Suprapubic skin (tissue), 4 donors: ENCODE measurements around the gene UGGT2. TPM values are rescaled to one million over a fixed set of nuclear protein-coding genes. Genes with fewer than 3 reads are reported as not detected.

Experiments
- DNase-seq, 2 donors: peaks; one replicate each; pipeline ENCODE4 v3.0.0-alpha.2; 2019; ENCODE audit warnings: low spot score in 2 of 2
- H3K27ac ChIP-seq: fragments of 200-600 bp; sonication (generic); one replicate; pipeline ENCODE4 v1.5.1; 2019
- H3K27me3 ChIP-seq: fragments of 200-600 bp; sonication (generic); one replicate; pipeline ENCODE4 v1.5.1; 2019
- H3K36me3 ChIP-seq: fragments of 200-600 bp; sonication (generic); one replicate; pipeline ENCODE4 v1.5.1; 2019
- H3K4me1 ChIP-seq: fragments of 200-600 bp; sonication (generic); one replicate; pipeline ENCODE4 v1.5.1; 2019
- H3K4me3 ChIP-seq: fragments of 200-600 bp; sonication (generic); one replicate; pipeline ENCODE4 v1.5.1; 2019; ENCODE audit warnings: mild to moderate bottlenecking
- H3K9me3 ChIP-seq: fragments of 200-600 bp; sonication (generic); one replicate; pipeline ENCODE4 v1.5.1; 2019
- CTCF ChIP-seq, 2 donors: fragments of 200-600 bp in 1 of 2; fragments of 450-650 bp in 1 of 2; sonication (generic) in 1 of 2; IDR thresholded peaks; one replicate each; pipeline ENCODE4 v1.5.1; 2016 to 2019; ENCODE audit warnings: antibody characterized with exemption in 2 of 2, mild to moderate bottlenecking in 1 of 2, moderate library complexity in 1 of 2
- EP300 ChIP-seq: sonication (generic); formaldehyde crosslinking; IDR thresholded peaks from one replicate; pipeline ENCODE4 v1.6.1; 2017; ENCODE audit warnings: antibody characterized with exemption
- POLR2A ChIP-seq, 2 donors: fragments of 450-650 bp; IDR thresholded peaks; one replicate each; pipeline ENCODE4 v1.6.1; 2017; ENCODE audit warnings: antibody characterized with exemption in 2 of 2, mild to moderate bottlenecking in 2 of 2, moderate library complexity in 2 of 2
- POLR2AphosphoS5 ChIP-seq, 3 donors: sonication (generic); formaldehyde crosslinking; IDR thresholded peaks; one replicate each; pipeline ENCODE4 v1.6.1; 2017; ENCODE audit warnings: antibody characterized with exemption in 3 of 3
- WGBS: methylation state at CpG from one replicate; pipeline ENCODE4 v1.1.5; 2018; 5-methylcytosine and 5-hydroxymethylcytosine counted together
- total RNA-seq, 4 donors: library from RNA; depleted of rRNA; stranded (reverse); fragments of >200 nt; gene quantifications; one replicate each; pipeline ENCODE4 v1.1.0, GENCODE V29; 2016

The UGGT2 gene
- total RNA-seq, 4 donors from 2014 or later: 11.8 to 38.9 (median 13.7) TPM

GRCh38 chr13:95842898-95843297, 210.3 kb downstream of the UGGT2 start:
- 91% methylated on average over 2 of the region's 2 CpGs for WGBS
- no peak for DNase-seq
- H3K36me3 ChIP-seq: peaks cover 3% of the 10 kb centered on the region
- no peaks in the 10 kb centered on the region for H3K27me3 ChIP-seq
- H3K4me3 ChIP-seq: no peak overlapping the region
- H3K9me3 ChIP-seq: peaks cover 3% of the 10 kb centered on the region
- TF ChIP-seq EP300 (no peak), POLR2A (IDR thresholded peaks at IDR 0.05) (no peak), CTCF (IDR thresholded peaks at IDR 0.05) (no peak), POLR2AphosphoS5 (IDR thresholded peaks at IDR 0.05) (no peak)
- no peak overlapping the region for H3K27ac ChIP-seq
- H3K4me1 ChIP-seq: no peaks in the 10 kb centered on the region

- no peak overlapping the region for H3K4me3 ChIP-seq
- H3K4me1 ChIP-seq: no peaks in the 10 kb centered on the region
- peaks cover 3% of the 10 kb centered on the region for H3K36me3 ChIP-seq
- no peaks in the 10 kb centered on the region for H3K27me3 ChIP-seq
- peaks cover 3% of the 10 kb centered on the region for H3K9me3 ChIP-seq
- TF ChIP-seq POLR2AphosphoS5 (IDR thresholded peaks at IDR 0.05): no peak
- no peak for TF ChIP-seq EP300
- no peak for TF ChIP-seq POLR2A (IDR thresholded peaks at IDR 0.05)
- no peak for TF ChIP-seq CTCF (IDR thresholded peaks at IDR 0.05)
- DNase-seq: no peak
- no peak overlapping the region for H3K27ac ChIP-seq
These were observed 211.3 kb downstream of the UGGT2 start for GRCh38 chr13:95841894-95842293.

GRCh38 chr13:95834134-95834765, 219.0 kb downstream of the UGGT2 start:
- no peak overlapping the region for H3K27ac ChIP-seq
- H3K4me1 ChIP-seq: peaks cover 6% of the 10 kb centered on the region
- no peaks in the 10 kb centered on the region for H3K27me3 ChIP-seq
- 22% methylated on average over 3 of the region's 3 CpGs for WGBS
- TF ChIP-seq CTCF (IDR thresholded peaks at IDR 0.05): peak; percentile 83 to 90
- TF ChIP-seq POLR2AphosphoS5 (IDR thresholded peaks at IDR 0.05): no peak
- TF ChIP-seq POLR2A (IDR thresholded peaks at IDR 0.05): no peak
- TF ChIP-seq EP300: no peak
- peak in 1 of 2 donors; percentile 63 for DNase-seq
- H3K4me3 ChIP-seq: no peak overlapping the region
- peaks cover 4% of the 10 kb centered on the region for H3K36me3 ChIP-seq
- peaks cover 5% of the 10 kb centered on the region for H3K9me3 ChIP-seq

- peaks cover 6% of the 10 kb centered on the region for H3K4me1 ChIP-seq
- no peak overlapping the region for H3K27ac ChIP-seq
- peaks cover 5% of the 10 kb centered on the region for H3K9me3 ChIP-seq
- DNase-seq: no peak
- 3% methylated on average over 1 of the region's 1 CpG for WGBS
- H3K27me3 ChIP-seq: no peaks in the 10 kb centered on the region
- no peak overlapping the region for H3K4me3 ChIP-seq
- peaks cover 4% of the 10 kb centered on the region for H3K36me3 ChIP-seq
- TF ChIP-seq POLR2AphosphoS5 (IDR thresholded peaks at IDR 0.05): no peak
- TF ChIP-seq EP300: no peak
- TF ChIP-seq POLR2A (IDR thresholded peaks at IDR 0.05): no peak
- no peak for TF ChIP-seq CTCF (IDR thresholded peaks at IDR 0.05)
These were observed 219.5 kb downstream of the UGGT2 start for GRCh38 chr13:95833719-95834118.

GRCh38 chr13:95833126-95833525, 220.1 kb downstream of the UGGT2 start:
- Histone ChIP-seq H3K4me3 (no peak overlapping the region), H3K36me3 (peaks cover 4% of the 10 kb centered on the region), H3K27me3 (no peaks in the 10 kb centered on the region), H3K9me3 (peaks cover 5% of the 10 kb centered on the region), H3K27ac (no peak overlapping the region), H3K4me1 (peaks cover 6% of the 10 kb centered on the region)
- WGBS: 83% methylated on average over 1 of the region's 1 CpG
- no peak for DNase-seq
- no peak for TF ChIP-seq EP300
- no peak for TF ChIP-seq POLR2A (IDR thresholded peaks at IDR 0.05)
- no peak for TF ChIP-seq CTCF (IDR thresholded peaks at IDR 0.05)
- no peak for TF ChIP-seq POLR2AphosphoS5 (IDR thresholded peaks at IDR 0.05)
